Activated T-cell treated with anti-CD3 and anti-CD28 coated beads for 48 hours (primary cell): Measurements from ENCODE around the gene VEGFB.
"Not testable (repeated sequence)": the region's sequence is repeated elsewhere in the genome, so short reads cannot be mapped to it uniquely, and the experiment has no call there.

ENCODE experiments used
- DNase-seq: peaks from one replicate; pipeline ENCODE4 v3.0.0-alpha.2; 2020; ENCODE audit warnings: low read depth

The VEGFB gene

DNA sequence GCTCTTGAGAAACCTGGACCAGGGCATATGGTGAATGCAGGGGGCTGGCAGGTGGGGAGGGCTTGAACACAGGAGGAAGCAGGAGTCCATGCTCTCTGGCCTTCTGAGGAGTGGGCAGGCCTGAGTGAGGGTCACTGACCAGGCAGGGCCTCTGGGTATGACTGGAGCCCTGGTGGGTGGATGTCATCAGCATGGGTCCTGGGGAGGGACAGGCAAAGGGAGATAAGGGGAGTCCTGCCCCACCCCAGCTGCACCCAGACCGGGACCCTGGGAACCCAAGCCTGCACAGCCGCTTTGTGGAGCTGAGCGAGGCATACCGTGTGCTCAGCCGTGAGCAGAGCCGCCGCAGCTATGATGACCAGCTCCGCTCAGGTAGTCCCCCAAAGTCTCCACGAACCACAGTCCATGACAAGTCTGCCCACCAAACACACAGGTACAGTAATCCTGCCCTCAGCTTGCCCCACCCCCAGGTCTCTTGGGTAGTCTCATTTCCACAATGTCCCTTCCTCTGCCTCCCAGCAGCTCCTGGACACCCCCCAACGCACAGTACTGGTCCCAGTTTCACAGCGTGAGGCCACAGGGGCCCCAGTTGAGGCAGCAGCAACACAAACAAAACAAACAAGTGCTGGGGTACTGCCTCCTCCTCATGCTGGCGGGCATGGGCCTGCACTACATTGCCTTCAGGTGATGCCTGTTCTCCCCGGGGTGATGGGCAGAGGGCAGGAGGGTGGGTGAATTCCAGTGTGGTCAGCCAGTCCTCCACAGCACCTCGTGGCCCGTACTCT, 2.0 kb upstream of the VEGFB start:
- no peak for DNase-seq

DNA sequence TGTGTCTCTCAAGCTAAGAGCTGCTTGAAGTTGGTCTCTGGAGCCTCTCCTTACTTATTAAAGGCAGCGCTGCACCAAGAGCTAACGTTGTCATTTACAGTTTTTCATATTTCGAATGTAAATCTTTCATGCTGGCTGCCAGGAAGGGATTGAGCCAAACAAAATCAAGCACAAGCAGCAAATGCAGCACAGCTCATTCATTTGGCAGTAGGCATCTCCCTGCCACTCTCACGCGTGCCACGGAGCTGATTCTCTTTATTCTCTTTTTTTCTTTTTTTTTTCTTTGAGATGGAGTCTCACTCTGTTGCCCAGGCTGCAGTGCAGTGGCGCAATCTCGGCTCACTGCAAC, 1.4 kb upstream of the VEGFB start:
- no peak for DNase-seq

DNA sequence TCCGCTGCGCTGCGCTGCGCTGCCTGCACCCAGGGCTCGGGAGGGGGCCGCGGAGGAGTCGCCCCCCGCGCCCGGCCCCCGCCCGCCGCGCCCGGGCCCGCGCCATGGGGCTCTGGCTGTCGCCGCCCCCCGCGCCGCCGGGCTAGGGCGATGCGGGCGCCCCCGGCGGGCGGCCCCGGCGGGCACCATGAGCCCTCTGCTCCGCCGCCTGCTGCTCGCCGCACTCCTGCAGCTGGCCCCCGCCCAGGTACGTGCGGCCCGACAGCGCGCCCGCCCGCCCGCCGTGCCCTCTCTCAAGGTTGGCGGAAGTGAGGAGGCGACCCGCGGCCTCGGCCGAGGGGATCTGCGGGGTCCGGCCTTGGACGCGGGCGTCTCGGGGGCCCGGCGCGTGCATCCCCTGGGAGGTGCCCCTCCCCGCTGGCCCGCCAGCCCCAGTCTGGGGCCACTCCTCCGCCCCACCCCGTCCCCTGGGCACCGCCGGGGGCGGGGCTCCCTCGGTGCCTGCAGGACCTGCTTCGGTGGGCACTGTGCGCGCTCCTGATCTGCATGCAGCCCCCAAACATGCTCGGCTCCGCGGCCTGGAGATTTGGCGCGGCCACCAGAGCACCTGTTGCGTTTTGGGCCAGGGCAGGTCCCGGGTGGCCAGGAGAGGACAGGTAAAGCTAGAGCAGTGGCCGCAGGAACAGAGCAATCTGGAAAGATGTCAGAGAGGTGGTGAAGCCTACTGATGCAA, 429 bp downstream of the VEGFB start:
- no peak for DNase-seq

DNA sequence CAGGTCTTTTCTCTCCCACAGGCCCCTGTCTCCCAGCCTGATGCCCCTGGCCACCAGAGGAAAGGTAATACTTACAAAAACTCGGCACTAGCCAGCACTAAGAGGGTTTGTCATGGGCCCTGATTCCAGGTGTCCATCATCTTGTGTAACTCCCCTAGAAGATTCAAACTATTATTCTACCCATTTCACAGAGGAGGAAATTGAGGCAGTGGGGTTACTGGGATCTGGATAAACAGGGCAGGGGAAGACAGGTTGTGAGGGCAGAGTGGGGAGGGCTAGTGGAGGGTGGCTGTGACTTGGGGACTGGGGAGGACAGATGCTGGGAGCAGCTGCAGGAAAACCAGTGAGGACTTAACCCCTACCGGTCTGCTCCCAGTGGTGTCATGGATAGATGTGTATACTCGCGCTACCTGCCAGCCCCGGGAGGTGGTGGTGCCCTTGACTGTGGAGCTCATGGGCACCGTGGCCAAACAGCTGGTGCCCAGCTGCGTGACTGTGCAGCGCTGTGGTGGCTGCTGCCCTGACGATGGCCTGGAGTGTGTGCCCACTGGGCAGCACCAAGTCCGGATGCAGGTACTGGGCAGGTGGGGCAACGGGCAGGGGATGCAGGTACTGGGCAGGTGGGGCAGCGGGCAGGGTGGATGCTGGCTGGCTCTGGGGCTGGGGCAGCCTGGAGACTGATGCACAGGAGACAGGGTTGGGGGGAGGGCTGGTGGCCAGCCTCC, 1.2 kb downstream of the VEGFB start:
- DNase-seq = no peak

DNA sequence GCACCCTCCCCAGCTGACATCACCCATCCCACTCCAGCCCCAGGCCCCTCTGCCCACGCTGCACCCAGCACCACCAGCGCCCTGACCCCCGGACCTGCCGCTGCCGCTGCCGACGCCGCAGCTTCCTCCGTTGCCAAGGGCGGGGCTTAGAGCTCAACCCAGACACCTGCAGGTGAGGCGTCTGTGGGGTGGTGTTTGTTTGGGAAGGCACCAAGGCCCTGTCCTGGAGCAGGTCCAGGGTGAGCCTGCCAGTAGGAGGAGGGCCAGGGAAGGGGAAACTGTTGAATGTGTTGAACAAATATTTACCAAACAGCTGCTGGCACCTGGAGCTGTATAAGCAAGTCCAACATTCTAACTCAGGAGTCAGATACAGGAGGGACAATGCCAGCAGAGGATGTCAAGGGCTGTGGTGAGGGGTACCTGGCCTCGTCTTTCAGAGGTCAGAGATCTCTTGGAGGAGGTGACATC, 3.1 kb downstream of the VEGFB start:
- DNase-seq = no peak

DNA sequence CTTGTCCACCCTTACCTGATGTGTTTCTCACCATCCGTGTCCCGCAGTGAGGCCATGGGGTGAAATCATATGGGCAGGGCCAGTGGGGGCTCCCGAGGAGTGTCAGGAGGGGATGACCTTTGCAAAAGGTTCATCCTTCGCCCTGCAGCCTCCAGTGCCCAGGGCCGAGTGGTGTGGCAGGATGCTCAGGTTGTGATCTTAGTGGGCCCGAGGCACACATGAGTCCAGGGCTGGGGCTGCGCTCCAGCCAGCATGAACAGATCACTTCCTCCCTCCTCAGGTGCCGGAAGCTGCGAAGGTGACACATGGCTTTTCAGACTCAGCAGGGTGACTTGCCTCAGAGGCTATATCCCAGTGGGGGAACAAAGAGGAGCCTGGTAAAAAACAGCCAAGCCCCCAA, 3.7 kb downstream of the VEGFB start:
- no peak for DNase-seq

DNA sequence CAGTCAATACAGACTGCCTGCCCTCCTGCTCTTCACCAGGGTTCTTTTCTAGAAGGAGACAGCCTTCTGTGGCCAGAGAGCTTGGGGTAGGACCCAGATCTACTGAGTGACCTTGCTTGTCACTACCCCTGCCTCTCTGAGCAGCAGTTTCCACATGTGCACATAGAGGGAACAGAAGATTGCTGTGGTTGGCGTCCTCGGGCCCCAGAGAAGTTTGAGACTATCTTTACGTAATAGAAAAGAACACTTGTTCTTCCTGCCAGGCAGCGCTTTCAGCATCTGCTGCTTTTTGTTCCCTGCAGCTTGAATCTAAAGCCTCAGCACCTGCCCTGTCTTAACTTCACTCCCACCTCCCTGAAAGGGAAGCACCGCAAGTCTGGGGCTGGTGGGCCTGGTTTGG, 4.6 kb downstream of the VEGFB start:
- no peak for DNase-seq

DNA sequence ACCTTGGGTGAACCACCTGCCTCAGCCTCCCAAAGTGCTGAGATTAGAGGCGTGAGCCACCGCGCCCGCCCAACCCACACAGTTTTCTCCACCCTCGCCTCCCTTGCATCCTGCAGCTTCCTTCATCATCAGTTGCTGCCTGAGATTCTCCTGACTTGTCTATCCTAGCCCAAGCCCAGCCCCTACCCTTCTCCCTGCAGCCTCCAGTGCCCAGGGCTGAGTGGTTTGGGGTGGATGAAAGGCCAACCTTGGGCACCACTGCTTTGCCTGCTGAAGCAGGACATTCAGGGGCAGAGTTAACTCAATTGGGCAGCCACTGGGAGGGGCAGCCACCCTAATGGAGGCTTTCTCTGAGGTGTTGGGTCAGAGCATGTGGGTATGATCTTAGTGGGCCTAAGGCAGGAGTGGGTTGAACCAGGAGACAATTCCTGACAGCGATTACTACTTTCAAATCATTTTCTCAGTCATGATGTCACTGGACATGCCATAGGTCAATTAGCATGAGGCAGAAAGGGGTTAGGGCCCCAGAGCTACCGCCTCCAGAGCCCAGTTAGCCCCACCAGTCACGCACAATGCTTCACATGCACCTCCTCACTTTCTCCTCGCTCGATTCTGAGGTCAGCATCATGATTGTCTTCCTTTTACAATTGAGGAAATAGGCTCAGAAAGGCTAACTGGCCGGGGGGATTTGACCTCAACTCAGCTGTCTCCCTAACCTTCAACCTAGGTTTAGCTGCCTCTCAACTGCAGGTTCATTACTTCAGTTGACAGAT, 5.5 kb downstream of the VEGFB start:
- DNase-seq = no peak

DNA sequence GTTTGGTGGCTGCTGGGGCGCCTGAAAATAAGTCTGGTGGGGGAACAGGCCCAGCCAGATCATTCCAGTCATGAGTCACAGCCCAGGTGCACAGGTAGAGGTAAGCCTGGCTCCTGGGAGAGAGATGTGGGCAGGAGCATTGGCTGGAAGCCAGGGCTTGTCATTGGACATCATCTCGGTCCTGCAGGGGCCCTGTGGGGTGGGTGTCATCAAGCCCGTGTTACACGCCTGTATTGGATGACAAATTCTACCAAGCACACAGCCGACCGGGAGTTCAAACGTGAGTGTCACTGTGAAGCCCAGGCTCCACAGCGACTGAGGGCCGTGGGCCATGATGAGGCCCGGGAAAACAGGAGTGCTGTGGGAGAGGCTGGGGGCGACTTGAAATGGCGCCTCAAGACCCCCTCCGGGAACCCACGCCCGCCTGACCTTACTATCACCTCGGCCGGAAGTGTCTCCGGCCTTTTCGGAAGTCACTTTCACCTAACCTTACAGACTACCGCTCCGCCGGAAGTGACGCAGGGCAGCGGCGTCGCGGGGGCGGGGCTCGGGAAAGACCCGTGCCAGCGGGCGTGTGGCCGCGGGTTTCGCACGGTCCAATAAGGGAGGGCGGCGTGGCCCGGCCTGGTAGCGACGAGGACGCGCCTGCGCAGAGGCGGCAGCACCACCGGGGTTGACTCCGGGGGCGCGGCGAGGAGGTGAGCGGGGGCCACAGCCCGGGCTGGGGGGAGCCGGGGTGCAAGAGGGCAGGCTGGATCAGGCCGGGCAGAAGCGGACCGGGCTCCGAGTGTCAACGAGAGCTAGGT, 6.3 kb downstream of the VEGFB start, which contains the start of gene FKBP2:
Gene FKBP2 (plus strand): TSS at position 661 of the 806 bp plus-strand sequence. CDS start 1,293 bp downstream, outside the sequence.
- DNase-seq = peak; percentile 99

DNA sequence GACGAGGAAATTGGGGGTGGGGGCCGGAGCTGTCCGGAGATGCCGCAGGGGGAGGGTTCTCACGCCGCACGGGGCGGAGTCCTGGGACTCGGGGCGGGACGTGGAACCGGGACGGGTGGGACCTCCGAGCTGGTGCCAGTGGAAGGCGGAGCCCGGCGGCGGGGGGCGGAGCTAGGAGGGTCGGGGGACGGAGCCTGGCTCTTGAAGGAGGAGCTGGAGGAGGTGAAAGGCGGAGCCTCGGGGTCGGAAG, 6.8 kb downstream of the VEGFB start:
- DNase-seq = peak; percentile 100

DNA sequence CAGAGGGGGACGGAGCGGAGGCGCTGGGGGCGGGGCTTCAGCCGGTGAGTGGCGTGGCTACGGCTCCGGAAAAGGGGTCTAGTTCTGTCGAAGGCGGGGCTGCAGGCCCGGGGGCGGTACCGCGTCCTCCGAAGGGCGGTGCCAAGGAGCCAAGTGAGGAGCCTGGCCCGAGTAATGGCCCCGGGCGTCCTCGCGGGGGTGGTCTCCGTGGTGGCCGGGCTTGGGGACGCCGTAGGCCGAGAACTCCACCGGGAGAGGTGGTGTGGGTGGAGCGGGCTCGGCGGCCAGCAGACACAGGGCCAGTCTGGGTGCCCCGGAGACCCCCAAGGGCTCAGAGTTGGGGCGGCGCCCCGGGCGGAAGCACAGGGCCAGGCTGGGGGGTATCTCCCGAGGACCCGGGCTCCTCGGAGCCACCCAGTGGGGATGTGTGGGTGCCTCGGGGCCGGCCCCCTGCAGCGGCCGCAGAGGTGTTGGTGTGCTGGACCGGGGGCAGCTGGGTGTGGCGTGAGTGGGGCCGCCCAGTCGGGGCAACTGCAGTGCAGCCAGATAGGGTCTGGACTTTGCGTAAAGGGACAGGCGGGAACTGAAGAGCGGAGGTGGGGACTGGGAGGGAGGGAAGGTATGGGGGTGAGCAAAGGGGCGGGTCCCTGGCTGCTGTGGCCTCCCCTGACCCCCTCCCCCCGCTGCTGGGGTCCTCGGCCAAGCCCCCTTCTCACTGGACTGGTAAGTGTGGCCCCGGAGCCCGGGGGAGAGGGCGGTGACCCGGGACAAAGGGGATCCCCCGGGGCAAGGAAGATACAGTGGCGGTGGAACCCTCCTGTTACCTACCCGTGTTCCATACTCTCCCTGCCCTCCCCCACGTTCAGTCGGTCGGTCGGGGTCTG, 7.3 kb downstream of the VEGFB start:
- no peak for DNase-seq

DNA sequence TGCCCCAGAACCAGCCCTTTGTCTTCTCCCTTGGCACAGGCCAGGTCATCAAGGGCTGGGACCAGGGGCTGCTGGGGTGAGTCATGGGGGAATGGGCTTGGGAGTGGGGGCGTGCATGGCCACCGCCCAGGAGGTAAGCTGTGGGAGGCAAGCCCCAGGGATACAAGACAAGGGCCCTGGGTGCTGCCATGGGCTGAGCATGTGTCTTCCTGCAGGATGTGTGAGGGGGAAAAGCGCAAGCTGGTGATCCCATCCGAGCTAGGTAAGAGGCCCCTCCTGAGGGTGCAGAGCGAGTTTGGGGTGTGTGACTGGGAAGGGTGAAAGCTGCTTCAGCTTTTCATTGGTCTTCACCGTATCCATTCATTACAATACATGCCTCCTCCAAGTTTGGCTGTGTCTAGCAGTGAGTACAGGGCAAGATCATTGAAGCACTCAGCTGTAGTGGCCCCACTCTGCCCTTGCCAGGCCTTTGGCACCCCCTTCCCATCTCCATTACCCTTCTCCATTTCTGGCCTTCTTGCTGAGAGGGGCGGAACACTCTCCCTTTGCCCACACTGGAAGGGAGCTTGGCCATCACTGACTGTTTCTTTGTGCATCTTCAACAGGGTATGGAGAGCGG, 9.0 kb downstream of the VEGFB start:
- DNase-seq = no peak

DNA sequence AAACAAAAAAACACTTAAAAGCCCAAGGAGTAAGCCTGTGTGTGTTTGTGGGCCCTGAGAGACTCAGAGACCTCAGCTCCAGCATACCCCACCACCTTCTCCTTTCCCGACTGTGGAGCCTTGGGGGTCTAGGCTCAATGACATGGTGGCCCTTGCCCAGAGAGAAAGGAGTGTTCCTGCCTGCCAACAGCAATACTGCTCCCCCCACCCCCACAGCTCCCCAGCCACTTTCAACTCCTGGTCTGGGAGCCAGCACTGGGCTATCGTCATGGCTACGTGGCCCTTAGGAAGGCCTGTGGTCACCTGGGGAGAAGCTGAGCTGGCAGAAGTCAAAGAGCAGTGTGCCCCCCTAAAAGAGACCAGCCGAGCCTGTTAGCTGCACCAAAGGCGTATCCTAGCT, 9.7 kb downstream of the VEGFB start:
- no peak for DNase-seq

DNA sequence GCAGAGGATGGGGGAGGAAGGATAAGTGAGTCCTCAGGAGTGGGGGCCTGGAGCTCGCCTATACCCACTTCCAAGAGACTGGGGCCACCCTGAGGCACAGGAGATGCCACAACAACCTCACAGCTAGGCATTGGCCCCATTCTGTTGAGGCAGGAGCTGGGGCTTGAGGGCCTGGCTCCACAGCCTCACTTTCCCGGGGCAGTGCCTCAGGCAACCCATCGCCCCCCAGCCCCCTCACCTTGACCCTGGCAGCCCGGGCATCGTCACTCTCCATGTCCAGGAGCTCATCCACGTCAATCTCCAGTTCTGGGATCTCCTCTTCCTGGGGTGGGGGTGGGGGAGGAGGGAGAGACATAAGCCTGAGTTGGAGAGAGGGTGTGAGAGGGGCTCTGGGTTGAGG, 10.6 kb downstream of the VEGFB start:
- no peak for DNase-seq

DNA sequence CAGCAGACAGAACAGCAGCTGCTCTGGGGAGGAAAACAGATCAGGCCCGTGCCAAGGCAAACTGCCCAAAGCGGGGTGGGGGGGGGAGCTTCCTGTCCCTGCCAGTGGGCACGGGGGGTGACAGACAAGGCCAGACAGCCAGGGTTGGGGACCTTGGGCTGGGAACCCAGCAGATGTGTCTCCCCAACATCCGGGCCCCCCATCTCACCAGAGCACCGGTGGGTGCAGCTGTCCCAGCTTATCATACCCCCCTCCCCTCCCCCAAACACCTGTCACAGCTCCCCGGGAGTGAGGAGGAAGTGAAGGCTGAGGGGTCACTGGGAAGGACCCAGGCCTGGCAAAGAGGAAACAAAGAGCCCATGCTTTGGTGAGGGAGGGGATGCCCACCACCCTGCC, 11.0 kb downstream of the VEGFB start:
- DNase-seq = no peak

DNA sequence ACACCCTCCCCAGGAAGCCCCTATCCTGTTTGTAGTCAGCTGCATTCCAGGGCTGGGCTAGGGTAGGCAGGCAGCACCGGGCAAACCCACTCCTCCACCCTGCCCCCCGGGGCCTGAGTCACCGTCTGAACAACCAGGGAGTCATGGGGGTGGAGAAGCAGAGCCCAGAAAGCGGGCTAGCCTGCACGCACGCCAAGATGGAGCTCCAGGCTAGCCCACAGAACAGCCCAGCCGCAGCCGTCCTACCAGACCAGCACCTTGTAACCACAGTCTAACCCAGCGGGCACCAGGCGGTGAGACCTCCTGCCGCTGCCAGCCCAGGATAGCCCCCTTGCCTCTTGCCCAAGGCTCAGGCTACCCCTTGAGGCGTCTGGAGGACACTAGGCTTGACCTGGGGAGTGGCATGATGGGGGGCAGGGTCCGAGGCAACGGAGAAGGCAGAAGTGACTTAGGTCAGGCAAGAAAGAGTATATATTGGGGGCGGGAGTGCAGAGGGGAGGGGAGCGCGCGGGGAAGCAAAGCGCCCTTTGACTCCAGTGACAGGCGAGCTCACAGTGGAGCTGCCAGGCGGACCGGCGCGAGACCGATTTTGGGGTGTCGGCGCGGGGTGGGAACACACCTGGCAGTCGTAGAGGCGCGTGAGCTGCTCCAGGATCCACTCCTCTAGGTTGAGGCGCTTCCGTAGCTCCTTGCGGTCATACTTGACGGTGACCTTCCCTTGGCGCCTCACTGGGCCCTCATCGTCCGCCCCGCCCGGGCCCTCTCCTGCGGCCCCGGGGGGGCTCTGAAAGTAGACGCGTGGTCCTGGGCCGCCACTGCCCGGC, 11.6 kb downstream of the VEGFB start:
- peak; percentile 76 for DNase-seq

DNA sequence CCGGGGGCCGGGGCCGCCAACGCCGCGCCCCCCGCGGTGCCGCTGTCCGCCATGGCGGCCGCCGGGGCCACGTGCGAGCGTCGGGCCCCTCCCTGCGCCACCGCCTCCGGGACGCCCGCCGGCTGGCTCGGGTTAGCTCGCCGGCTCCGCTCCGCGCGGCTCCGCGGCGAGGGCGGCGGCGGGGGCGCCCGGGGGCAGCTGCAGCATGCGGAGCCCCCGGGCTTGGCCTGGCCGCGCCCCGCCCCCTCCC, 12.2 kb downstream of the VEGFB start:
- DNase-seq = not testable (repeated sequence)

DNA sequence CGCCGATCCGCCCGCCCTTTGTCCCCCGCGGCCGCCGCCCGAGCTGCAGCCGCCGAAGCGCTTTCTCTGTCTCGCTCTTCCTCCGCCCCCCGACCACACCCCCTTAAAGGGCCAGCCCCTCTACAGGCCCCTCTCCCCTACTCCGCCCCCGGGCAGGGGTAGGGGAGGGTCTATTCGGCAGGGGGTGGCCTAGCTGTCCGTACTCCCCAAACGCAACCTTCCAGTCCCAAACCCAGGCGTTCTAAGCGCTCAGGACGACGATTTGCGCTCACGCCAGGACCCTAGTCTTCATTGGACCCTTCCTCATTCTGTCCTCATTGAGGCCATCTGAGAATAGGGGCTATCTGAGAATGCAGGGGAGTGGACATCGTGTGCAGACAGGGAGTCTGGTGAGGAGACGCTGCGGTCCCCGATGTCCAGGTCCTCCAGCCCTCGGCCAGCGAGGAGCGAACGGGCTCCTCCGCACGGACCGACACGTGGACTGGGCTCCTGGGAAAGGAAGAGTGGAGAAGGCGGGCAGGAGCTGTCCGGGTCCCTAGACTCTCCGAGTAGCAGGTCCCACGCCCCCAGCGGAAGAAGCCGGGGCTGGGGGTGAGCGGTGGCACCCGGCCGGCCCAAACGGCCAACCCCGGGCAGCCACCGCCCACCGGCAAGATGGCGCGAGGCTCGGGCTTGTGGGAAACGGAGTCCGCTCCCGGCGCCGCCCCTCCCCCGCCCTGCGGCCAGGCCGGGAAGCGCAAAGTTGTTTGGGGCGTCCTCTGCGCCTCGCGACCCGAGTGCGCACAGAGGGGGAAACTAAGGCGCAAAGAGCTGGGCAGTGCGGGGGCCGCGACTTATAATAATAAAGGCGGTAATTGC, 12.7 kb downstream of the VEGFB start, which contains the start of gene PPP1R14B:
Gene PPP1R14B (minus strand): TSS at position 73 of the 858 bp plus-strand sequence. CDS start 270 bp downstream, outside the sequence.
- peak; percentile 82 for DNase-seq
